Measurements from ENCODE around the gene ZNF385C.

ZNF385C gene

DNA sequence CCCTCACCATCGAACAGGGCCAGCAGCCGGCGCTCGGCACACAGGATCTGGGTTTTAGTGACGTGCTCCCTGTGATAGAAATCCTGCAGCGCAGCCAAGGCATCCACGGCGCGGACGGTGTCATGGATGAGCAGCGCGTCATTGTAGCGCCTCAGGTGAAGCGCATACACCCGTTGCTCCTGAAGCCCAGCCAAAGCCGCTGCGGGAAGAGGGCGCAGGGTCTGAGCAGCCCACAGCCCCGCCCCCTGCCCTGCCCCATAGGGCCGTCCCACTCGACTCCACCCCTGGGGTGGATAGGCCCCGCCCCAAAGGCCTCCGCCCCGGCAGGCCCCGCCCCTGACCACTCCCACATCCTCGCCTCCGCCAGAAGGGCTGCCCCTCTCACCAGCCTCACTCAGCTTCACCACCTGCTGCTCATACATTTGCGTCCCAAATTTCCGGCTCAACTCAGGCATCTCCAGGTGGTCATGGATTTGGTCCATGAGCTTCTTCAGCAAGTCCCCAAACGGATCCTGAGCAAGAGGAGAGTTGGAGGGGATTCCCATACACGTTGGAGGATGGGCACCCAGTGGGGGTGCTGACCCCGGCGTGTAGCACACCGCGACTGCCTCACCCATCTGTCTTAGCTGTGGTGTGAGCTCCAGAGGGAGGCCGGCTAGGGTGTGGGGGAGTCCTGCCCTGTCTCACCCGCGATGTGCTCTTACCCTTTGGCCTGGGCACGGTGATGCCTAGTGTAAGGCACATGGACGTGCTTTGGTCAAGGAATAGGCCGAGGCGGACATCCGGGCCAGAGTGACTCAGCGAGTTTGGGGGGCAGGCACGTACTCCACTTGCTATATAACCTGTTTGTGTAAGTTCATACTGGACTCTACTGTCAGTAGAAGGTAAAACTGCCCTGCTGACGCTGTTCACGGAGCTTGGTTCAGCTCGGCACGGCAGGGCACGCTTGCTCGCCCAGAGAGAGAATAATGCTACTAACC is 9.6 kb upstream of the ZNF385C start:
- DNase-seq, result peak; percentile 60

DNA sequence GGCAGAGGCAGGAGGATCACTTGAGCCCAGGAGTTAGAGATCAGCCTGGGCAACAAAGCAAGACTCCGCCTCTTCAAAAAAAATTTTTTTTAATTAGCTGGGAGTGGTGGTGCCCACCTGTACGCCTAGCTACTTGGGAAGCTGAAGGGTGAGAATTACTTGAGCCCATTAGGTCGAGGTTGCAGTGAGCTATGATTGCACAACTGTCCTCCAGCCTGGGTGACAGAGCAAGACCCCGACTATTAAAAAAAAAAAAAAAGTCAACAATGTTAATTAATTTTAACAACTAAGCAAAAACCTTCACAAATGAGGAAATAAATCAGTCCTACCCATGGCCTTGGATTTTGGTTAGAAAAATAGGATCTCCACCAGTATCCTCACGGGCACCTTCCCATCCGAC is 8.9 kb upstream of the ZNF385C start:
- DNase-seq, result no peak

DNA sequence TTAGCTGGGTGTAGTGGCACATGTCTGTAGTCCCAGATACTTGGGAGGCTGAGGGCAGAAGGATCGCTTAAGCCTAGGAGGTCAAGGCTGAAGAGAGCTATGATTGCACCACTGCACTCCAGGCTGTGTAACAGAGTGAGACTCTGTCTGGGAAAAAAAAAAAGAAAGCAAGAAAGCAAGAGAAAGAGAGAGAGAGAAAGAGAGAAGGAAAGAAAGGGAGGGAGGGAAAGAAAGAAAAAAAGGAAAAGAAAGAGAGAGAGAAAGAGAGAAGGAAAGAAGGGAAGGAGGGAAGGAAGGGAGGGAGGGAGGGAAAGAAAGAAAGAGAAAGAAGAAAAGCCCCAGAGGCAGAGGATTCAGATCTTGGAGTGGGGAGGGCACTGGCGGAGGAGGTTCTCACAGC is 7.7 kb upstream of the ZNF385C start:
- DNase-seq, result no peak

DNA sequence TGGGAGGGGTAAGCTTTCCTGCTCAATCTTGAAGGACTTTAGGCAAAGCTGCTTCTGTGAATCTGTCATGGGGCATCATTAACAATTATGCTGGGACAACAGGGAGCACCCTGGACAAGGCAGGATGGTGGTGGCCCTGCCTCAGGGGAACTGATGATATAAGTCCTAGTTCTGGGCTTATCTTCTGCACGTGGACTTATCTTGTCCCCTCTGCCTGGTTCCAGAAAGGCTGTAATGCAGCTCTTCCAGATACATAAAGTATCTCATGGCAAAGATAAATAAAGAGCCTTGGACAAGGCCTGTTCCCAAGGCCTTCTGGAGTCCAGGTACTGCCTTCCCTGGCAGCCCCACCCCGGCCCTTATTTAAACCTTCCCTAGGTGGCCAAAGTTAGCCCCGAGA is 6.0 kb upstream of the ZNF385C start:
- no peak for DNase-seq

DNA sequence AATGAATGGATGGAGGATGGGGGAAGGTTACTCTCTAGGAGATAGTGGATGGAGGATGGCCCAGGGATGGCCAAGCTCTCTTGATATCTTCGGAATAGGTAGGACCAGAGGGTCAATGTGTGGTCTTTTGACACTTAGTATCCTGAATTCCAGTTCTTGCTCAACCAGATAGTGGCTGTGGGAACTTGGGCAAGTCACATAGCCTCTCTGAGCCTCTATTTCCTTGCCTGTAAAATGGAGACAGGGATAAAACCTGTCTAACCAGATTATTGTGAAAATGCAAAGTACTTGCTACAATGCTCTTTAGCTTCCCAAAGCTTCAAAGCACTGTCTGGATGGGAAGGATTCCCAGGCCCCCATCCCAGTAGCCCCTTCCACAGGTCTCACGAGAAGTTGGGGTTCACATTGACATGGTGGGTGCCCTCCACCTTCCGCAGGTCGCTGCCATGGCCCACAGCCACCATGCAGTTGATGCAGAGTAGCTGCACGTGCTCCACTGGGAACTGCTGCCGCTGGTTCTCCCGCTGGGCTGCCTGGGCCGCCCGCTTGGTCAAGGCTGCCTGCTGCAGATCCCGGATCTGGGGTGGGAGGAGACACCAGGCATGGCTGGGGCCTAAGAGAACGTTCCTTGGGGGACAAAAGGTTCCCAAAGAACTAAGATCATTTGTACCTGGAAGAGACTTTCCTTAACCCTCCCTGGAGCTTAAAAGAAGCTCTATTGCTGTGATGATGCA is 5.1 kb upstream of the ZNF385C start:
- no peak for DNase-seq

DNA sequence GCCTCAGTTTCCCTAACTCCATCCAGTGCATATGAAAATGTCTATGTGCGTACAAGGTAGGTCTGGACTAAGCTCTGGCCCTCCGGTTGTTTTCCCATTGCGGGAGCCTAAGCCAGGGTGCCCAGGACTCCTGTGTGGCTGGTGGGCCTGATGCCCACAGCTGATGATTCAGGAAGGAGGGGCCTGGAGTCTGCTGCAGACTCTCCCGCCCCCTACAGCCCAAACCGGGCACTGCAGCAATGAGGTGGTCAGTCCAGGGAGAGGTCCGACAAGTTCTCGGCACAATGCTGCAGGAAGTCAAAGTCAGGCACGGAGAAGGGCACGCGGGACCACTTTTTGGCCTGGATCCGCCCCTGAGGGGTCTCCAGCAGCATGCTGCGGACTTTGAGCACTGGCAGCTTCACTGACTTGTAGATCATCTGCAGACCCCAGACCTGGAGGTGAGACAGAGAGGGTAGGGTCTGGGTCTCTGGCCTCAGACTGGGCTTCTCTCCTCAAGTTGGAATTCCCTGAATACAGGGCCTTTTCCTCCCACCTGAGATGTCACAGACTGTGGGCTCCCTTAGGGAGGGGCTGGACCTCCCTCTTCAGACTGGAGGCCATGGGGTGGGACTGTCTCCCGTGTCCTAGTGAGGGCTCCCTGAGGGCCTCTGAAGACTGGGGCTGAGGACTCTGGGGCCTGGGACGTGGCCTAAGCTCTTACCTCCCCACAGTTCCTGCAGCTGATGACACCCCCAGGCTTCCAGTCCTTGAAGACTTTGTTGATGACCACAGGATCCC is 3.4 kb upstream of the ZNF385C start:
- peak; percentile 64 for DNase-seq

DNA sequence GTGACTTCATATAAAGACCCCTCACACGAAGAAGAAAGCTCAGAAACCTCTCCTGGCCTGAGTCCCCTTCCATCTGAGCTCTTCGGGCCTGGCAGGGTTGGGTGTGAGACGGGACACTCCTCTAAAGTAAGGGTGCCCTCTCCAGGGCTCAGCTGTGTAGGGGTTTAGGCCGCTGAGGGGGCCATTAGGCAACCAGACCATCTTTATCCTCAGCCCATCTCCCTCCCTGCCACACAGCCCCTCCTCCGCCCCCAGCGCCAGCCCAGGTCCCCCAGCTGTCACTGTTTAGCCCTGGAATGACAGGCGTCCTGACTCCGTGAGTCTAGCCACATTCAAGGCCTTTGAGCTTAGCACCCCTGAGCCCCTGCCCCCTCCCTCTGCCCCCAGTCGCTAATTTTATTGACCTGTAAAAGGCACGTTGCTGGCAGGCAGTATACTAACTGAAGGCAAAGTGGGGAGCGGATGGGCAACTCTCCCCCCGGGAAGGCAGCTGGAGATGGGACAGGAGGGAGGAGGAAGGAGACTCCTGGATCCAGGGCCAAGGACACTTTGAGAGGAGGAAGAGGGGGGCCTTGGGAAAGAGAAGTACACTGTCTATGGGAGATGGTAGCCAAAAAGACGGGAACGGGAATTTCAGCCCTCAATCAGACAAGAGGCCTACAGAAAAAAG is 592 bp upstream of the ZNF385C start:
- no peak for DNase-seq

DNA sequence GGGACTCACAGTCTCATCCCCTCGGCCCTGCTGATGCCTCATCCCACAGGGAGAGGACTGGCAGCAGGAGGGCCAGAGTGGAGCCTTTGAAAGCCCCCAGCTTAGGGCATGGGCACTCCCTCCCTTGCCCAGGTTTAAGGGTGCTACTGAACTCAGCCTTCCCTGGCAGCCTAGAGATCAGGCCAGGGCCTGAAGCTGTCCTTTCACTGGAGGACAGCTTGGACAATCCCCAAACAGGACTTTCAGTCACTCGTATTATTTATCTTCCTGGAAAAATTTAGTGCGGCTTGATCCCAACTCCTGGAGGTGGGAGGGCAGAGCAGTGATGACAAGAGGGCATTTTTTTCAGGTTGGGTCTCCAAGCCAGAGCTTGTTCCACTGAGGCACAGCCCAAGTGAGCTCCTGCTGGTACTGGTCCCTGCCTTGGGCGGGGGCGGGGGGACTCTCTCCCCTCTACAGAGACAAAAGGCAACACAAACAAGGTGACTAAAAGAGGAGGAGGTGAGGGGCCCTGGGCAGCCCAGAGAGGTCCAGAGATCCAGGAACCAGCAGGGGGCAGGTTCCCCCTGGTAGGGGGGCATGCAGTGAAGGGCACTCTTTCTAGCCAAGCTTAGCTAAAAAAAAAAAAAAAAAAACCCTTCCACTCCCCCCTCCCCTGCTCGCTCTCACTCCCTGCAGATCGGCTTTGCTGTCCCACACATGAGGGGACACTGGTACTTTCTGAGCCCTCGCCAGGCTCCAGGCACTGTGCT is 1.7 kb downstream of the ZNF385C start:
- no peak for DNase-seq

DNA sequence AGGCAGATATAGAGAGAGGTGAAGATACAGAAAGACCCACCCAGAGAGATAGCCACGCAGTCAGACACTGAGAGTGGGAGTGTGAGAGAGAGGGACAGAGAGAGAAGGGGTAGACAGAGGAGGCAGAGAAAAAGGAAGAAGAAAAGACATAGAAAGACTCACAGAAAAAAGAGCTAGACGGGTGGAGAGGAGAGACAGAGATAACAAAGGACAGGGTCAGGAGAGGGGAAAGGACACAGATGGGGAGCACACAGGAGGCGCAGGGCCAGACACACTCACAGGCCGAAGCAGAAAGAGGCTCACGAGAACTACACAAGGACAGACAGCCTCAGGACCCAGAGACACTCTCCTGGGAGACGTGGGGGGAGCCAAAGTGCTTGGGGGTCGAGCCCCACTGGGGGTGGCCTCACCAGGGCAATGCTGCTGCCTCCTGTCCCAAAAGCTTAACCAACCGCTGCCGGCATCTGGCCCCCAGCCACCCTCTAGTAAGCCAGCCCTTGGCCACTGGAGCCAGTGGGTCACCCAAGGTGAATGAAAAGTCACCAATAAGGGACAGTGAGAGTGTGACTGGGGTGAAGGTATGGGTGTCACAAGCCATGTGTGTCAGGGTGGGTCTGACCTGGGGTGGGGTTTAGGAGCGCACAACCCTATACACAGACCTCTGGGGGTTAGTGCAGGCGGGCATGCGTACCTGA is 3.8 kb downstream of the ZNF385C start:
- DNase-seq, result no peak

DNA sequence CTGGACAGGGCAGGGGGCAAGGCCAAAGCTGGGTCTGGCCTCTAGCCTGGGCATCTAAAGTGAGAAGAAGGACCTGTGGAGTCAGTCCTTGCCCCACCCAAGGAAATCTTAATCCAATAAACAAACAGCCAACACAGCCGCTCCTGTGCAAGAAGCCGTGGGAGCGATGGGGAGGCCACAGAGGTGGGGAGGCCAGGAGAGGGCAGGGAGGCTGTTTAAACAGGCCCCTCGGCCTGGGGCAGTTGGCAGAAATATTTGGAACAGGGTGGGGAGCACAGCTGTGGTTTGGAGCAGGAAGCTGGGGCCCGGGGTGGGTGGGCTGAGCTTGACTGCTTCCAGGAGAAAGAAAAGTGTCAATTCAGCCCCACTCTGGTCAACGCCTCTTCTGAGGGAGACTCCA is 5.3 kb downstream of the ZNF385C start:
- DNase-seq, result no peak

DNA sequence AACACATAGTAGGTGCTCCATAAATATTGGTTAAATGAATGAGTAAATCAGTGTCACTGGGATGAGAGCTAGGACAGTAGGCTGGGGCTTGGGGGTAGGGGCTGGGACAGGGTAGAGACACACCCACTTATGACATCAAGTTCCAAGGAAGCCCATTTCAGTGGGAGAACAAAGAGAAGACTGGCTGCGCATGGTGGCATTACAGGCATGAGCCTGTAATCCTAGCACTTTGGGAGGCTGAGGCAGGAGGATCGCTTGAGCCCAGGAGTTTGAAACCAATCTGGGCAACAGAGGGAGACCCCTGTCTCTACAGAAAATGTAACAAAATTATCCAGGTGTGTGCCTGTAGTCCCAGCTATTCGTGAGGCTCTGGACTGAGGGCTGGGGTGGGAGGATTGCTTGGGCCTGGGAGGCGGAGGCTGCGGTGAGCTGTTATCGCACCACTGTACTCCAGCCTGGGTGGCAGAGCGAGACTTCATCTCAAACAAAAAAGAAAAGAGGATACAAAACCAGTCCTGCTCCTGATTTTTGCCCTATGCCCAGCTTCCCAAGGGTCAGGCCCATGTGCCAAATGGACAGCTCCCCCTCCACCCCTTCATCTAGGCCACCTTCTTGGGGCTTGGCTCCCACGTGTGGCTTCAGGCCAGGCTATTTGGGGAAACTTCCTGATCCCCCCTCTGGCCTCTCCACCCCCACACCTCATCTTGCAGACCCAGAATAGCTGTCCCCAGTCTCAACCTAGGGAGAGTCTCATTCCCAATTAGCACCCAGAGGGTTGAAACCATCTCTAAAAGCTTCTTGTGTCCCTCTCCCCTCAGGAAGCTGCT is 7.1 kb downstream of the ZNF385C start:
- no peak for DNase-seq

DNA sequence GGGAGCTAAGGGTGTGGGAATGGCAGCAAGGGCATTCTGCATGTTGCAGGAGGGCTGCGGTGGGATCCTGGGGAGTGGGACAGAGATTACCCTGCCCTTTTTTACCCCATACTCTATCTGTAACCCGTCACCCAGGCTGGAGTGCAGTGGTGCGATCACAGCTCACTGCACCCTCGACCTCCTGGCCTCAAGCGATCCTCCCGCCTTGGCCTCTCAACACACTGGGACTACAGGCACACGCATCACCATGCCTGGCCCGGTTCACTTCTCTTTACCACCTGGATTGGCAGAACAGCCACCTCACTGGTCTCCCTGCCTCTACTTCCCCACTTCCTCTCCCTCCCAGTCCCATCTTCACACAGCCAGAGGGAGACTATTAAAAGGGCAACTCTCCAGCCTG is 9.5 kb downstream of the ZNF385C start:
- no peak for DNase-seq

DNA sequence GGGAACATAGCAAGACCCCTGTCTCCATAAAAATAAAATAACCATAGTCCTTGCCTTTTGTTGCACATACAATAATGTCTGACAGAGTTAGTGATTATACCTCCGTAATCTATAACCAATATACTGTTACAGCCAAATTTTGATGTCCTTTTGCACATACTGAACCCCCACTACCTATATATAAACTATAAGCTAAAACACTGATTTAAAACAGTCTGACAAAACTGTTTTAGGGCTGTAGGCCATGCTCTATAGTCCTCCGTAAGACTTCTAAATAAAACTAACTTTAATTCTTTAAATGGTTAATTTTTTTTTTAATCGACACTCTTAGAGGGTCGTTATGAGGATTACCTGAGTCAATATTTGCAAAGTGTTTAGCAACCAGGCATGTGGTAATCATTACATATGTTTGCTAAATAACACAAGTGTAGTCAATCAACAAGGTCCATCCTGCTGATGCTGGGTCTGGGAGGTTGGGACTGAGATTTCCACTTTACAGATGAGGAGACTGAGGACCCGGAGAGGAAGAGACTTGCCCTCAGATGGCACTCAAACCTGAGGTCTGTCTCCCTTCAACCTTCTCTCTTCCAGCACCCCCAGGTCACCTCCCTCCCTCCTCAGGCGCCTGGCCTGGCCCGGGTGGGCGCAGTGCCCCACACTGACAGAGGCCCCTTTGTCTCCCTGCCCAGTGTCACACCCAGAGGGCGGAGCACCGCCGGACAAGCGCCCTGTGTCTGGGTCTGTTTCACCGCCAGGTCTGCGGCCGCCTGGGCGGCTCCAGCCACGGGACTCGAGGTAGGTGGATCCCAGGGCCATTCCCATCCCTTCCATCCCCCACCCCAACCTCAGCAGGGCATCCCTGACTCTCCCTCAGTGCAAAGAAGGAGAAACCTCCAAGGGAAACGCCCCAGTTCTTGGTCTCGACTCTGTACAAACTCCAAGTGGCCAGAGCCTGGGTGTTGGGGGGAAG is 10.3 kb downstream of the ZNF385C start:
- no peak for DNase-seq

DNA sequence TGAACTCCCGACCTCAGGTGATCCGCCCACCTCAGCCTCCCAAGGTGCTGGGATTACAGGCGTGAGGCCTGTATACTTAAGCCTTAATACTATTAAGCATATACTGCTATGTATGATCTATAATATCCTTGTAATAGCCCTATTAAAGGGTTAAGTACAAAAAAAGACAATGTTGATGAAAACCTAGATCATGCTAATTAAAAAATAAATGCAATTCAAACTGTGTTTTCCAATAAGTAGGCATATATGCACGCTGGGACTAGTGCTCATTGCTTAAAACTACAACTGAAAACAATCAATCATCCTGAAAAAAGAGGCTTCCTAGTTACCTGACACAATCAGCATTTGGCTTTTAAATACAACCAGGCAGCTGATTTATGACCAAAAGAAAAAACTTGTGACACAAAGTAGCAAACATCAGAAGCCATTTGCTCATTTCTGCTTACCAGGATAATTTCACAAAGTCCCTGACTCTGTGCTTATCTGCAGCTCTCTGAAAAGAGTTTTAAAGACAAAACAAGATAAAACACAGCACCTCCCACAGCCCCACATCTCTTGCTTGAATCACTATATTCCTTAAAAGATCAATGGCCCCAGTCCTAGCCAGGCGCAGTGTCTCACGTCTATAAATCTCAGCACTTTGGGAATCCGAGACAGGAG is 11.1 kb downstream of the ZNF385C start:
- DNase-seq, result no peak

DNA sequence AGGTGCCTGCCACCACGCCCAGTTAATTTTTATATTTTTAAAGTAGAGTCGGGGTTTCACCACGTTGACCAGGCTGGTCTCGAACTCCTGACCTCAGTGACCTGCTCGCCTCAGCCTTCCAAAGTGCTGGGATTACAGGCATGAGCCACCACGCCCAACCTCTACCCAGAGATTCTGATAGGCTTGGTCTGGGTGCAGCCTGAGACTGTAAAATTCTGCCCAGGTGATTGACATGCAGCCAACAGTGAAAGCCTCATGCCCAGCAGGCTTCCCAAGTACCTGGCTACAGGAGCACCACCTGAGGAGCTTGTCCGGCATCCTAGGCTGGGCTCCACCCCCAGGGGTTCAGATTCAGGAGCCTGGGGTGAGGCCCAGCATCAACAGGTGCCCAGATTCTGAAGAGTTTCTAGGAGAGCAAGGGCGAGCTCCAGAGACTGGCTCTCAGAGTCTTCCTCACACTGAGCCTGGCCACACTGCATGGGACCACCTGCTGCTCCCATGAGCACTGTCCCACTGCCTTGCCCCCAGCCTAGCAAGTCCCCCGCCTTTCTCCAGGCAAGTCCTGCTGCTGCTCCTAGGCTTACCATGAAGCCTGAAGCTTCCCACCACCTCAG is 16.6 kb downstream of the ZNF385C start:
- no peak for DNase-seq

DNA sequence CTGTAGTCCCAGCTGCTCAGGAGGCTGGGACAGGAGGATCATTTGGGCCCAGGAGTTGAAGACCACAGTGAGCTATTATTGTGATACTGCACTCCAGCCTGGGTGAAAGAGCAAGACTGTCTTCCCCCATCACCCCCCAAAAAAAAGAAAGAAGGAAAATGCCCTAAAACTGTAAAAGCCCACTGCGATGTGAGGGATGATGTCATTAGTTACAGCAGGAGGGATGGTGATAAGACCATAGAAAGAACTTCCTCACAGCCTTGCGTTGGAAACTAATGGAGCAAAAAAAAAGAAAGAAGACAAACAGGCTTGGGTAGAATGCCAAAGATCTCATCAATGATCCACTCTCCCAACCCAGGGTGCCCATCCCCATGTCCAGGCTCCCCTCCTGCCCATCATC is 18.7 kb downstream of the ZNF385C start:
- DNase-seq, result no peak

DNA sequence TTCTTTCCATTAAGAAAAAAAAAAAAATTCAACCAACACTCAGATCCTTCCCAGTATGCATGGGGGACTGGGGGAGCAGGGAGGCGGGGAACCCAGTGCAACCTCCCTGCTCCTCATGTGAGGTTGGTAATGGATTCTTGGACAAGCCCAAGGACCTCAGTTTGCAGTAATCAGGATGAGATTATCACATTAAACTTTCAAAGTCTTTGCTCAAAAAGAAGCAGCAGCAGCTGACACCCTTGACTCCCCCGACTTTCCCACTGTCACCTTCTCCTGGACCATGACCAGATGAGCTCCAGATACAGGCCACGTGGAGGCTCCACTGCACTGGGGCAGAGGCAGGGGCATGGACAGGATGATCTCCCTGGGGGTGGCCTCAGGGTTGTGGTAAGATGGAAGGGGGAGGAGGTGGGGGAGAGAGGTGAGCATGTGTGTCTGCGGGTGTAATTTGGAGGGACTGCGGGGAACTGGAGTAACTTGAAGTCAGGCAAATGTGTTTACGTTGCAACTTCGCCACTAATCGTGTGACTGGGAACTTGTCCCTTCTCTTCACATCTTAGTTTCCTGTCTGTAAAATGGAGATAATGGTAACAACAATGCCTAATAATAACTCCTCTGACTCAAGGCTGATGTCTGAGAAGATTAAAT is 19.8 kb downstream of the ZNF385C start:
- no peak for DNase-seq

Measured in fibroblast of skin of scalp (primary cell).